Eye (tissue), 1 donor: ENCODE results near the gene TPSAB1.

Experiments used
- DNase-seq: peaks from one replicate; pipeline ENCODE4 v3.0.0-alpha.2; 2015

TPSAB1 gene

GRCh38 chr16:1211451-1212268 lies 28.8 kb upstream of the TPSAB1 start:
- no peak for DNase-seq

GRCh38 chr16:1212616-1213194 lies 27.8 kb upstream of the TPSAB1 start:
- DNase-seq = no peak

- no peak for DNase-seq
These were observed 27.3 kb upstream of the TPSAB1 start for GRCh38 chr16:1213231-1213630.

- no peak for DNase-seq
These were observed 26.6 kb upstream of the TPSAB1 start for GRCh38 chr16:1213796-1214372.

GRCh38 chr16:1214719-1215118 lies 25.8 kb upstream of the TPSAB1 start:
- DNase-seq = no peak

- no peak for DNase-seq
These were observed 24.8 kb upstream of the TPSAB1 start for GRCh38 chr16:1215574-1216295.

GRCh38 chr16:1216296-1216619 lies 24.2 kb upstream of the TPSAB1 start:
- DNase-seq = no peak

GRCh38 chr16:1216681-1217400 lies 23.7 kb upstream of the TPSAB1 start:
- no peak for DNase-seq

- no peak for DNase-seq
These were observed 23.0 kb upstream of the TPSAB1 start for GRCh38 chr16:1217526-1217925.

- DNase-seq = no peak
These were observed 22.2 kb upstream of the TPSAB1 start for GRCh38 chr16:1218061-1218929.

- no peak for DNase-seq
These were observed 21.4 kb upstream of the TPSAB1 start for GRCh38 chr16:1218930-1219611.

GRCh38 chr16:1220098-1220728 lies 20.3 kb upstream of the TPSAB1 start:
- DNase-seq = no peak

- DNase-seq = no peak
These were observed 19.5 kb upstream of the TPSAB1 start for GRCh38 chr16:1220841-1221627.

- DNase-seq = no peak
These were observed 18.6 kb upstream of the TPSAB1 start for GRCh38 chr16:1221628-1222552.

GRCh38 chr16:1222553-1223354 lies 17.8 kb upstream of the TPSAB1 start:
- DNase-seq = no peak

- no peak for DNase-seq
These were observed 16.9 kb upstream of the TPSAB1 start for GRCh38 chr16:1223355-1224214.

GRCh38 chr16:1224558-1224957 lies 15.9 kb upstream of the TPSAB1 start:
- no peak for DNase-seq
